B cell (primary cell): ENCODE measurements around the gene ABLIM1. TPM values are rescaled to one million over a fixed set of nuclear protein-coding genes. Genes with fewer than 3 reads are reported as not detected.

ENCODE experiments used
- ATAC-seq: fragments of 200-7000 bp; cut with Tn5 transposase; one replicate; pipeline ENCODE4 v1.10.0; 2021; ENCODE audit warnings: low read depth, mild to moderate bottlenecking, moderate number of reproducible peaks, moderate library complexity
- CTCF ChIA-PET: fragments of 350-600 bp; sonication (Branson Sonifier 250); formaldehyde crosslinking; loops from one replicate; lab custom pipeline; 2021; ENCODE audit warnings: antibody characterized with exemption, inconsistent platforms; lab: Charles Lee
- POLR2A ChIA-PET: fragments of 350-600 bp; sonication (Branson Sonifier 250); formaldehyde crosslinking; loops from one replicate; lab custom pipeline; 2021; ENCODE audit warnings: antibody characterized with exemption; lab: Charles Lee
- DNase-seq: peaks from one replicate; pipeline ENCODE4 v3.0.0; 2013
- H2AFZ ChIP-seq: 2 replicates; pipeline ENCODE4 v1.6.1; 2012; ENCODE audit warnings: mild to moderate bottlenecking, low read depth, low read length; ENCODE audit not compliant: insufficient read depth, poor library complexity, severe bottlenecking
- H3K27ac ChIP-seq, 2 donors: 1 replicate in 1 of 2; 2 replicates in 1 of 2; pipeline ENCODE4 v1.5.1; 2012 to 2013; ENCODE audit warnings: low read length in 2 of 2, mild to moderate bottlenecking in 2 of 2, moderate library complexity in 1 of 2
- H3K27me3 ChIP-seq, 4 experiments: fragments of 200-600 bp in 1 of 4; sonication (generic) in 1 of 4; replicated peaks in 1 of 4; 1 replicate in 2 of 4; 2 replicates in 2 of 4; pipeline versions ENCODE4 v1.6.1 to v1.7.0; 2013 to 2016; ENCODE audit warnings: low read length in 3 of 4, mild to moderate bottlenecking in 2 of 4, mixed read lengths in 1 of 4, moderate library complexity in 1 of 4; ENCODE audit not compliant: insufficient read depth in 4 of 4, control insufficient read depth in 3 of 4; ENCODE audit errors: control extremely low read depth in 1 of 4
- H3K36me3 ChIP-seq, 2 experiments: replicated peaks in 1 of 2; 1 replicate in 1 of 2; 2 replicates in 1 of 2; pipeline versions ENCODE4 v1.6.1 to v1.7.1; 2013; ENCODE audit warnings: low read length in 1 of 2; ENCODE audit not compliant: insufficient read depth in 2 of 2, control insufficient read depth in 1 of 2; ENCODE audit errors: control extremely low read depth in 1 of 2, extremely low read depth in 1 of 2
- H3K4me1 ChIP-seq, 2 donors: fragments of 200-600 bp in 1 of 2; sonication (generic) in 1 of 2; 1 replicate in 1 of 2; 2 replicates in 1 of 2; pipeline versions ENCODE4 v1.5.1 to v1.6.1; 2013 to 2017; ENCODE audit warnings: low read length in 2 of 2; ENCODE audit not compliant: control insufficient read depth in 2 of 2, insufficient read depth in 2 of 2
- H3K4me2 ChIP-seq: replicated peaks from 2 replicates; pipeline ENCODE3; 2012; ENCODE audit warnings: mild to moderate bottlenecking, low read depth, low read length; ENCODE audit not compliant: poor library complexity, severe bottlenecking
- H3K4me3 ChIP-seq, 5 experiments: fragments of 200-600 bp in 1 of 5; sonication (generic) in 1 of 5; 1 replicate in 3 of 5; 2 replicates in 2 of 5; pipeline versions ENCODE4 v1.5.1 to v1.7.0; 2011 to 2016; ENCODE audit warnings: low read length in 4 of 5, mild to moderate bottlenecking in 4 of 5, low read depth in 2 of 5, control low read depth in 1 of 5, moderate library complexity in 1 of 5; ENCODE audit not compliant: insufficient read depth in 1 of 5; ENCODE audit errors: control extremely low read depth in 1 of 5, extremely low read depth in 1 of 5
- H3K79me2 ChIP-seq: fragments of 200-600 bp; sonication (generic); one replicate; pipeline ENCODE4 v1.6.0; 2016; ENCODE audit warnings: low read length; ENCODE audit not compliant: control insufficient read depth, insufficient read depth
- H3K9ac ChIP-seq: fragments of 200-600 bp; sonication (generic); 2 replicates; pipeline ENCODE4 v1.6.1; 2017; ENCODE audit warnings: mild to moderate bottlenecking, low read length, moderate library complexity
- H3K9me3 ChIP-seq, 3 donors: one replicate each; pipeline versions ENCODE4 v1.6.1 to v1.7.1; 2013; ENCODE audit warnings: low read length in 2 of 3; ENCODE audit not compliant: control insufficient read depth in 2 of 3, insufficient read depth in 1 of 3; ENCODE audit errors: control extremely low read depth in 1 of 3
- H4K20me1 ChIP-seq: 2 replicates; pipeline ENCODE4 v1.6.0; 2012; ENCODE audit warnings: mild to moderate bottlenecking, low read length; ENCODE audit not compliant: insufficient read depth, control insufficient read depth, poor library complexity, severe bottlenecking
- H3K27ac Mint-ChIP-seq: one replicate; pipeline ENCODE4 v1.8.0; 2021; ENCODE audit warnings: mixed read lengths
- H3K27me3 Mint-ChIP-seq: one replicate; pipeline ENCODE4 v1.8.0; 2021; ENCODE audit warnings: mixed read lengths
- H3K4me1 Mint-ChIP-seq: one replicate; pipeline ENCODE4 v1.8.0; 2021; ENCODE audit warnings: mixed read lengths
- H3K4me3 Mint-ChIP-seq: one replicate; pipeline ENCODE4 v1.8.0; 2021; ENCODE audit warnings: mixed read lengths
- H3K9me3 Mint-ChIP-seq: one replicate; pipeline ENCODE4 v1.8.0; 2022; ENCODE audit warnings: mixed read lengths; ENCODE audit not compliant: insufficient read depth
- EZH2 ChIP-seq: IDR thresholded peaks from 2 replicates; pipeline ENCODE4 v1.6.1; 2012; ENCODE audit warnings: borderline replicate concordance, low read depth, mild to moderate bottlenecking, moderate library complexity, low read length; ENCODE audit not compliant: insufficient read depth, poor library complexity, severe bottlenecking
- WGBS: methylation state at CpG from one replicate; pipeline ENCODE4 v1.1.5; 2013; ENCODE audit warnings: missing lambda C conversion rate; ENCODE audit not compliant: insufficient coverage; 5-methylcytosine and 5-hydroxymethylcytosine counted together
- intact Hi-C: fragments of 100-400 bp; cut with micrococcal nuclease; formaldehyde crosslinking; loops from one replicate; pipeline ENCODE4 v1.10.0; 2022
- polyA plus RNA-seq: library from polyadenylated mRNA; depleted of rRNA; stranded (reverse); fragments of >200 nt; gene quantifications from 2 replicates; pipeline ENCODE4 v1.2.3, GENCODE V29; 2012
- total RNA-seq, 2 donors: library from RNA; stranded (reverse); fragments of 120-200 nt in 1 of 2; gene quantifications; 1 replicate in 1 of 2; 2 replicates in 1 of 2; pipeline versions ENCODE4 v1.2.3 to v1.2.4, GENCODE V29; 2013 to 2022
- TF ChIP-seq, protein P1 (sequence below): fragments of 200-600 bp; IDR thresholded peaks from one replicate; pipeline ENCODE4 v1.8.0; 2022; ENCODE audit warnings: antibody characterized with exemption, mild to moderate bottlenecking

The ABLIM1 gene
- total and polyA plus RNA-seq, 2 donors (not counting 1 experiment from before 2014, with no cell fraction given), result 55.6 to 148 TPM

DNA sequence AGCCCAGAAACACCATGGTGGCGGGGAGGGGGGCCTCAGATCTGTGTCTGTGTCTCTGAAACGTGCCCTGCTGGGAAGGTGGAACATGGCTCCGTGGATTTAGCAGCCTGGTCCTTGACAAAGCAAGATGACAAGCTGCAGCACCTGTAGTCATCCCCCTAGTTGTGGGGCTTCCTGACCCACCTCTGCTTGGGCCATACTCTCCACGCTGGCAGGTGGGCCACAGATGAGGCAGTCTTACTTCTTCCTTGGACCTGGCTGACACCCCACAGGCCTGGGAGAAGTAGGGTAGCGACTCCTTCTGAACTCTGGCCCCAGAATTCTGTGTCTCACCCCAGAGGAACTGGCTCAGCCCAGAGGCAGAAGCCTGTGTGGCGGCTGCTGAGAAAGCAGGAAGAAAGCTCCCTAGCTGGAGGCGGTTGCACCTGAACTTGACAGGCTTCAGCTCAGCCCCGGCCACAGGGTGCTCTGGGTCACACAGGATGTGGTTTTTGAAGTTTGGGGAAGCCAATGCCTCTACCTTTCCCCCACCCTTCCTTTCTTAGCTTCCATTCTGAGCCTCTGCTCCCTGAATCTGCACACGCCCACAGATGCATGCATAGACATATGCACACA lies 113.9 kb downstream of the ABLIM1 start:
- peak overlapping the region; percentile 77 to 86 for H3K27ac ChIP-seq
- Mint-ChIP-seq H3K27ac (peak overlapping the region; percentile 90), H3K27me3 (no peaks in the 10 kb centered on the region), H3K4me1 (peaks cover 70% of the 10 kb centered on the region), H3K9me3 (no peaks in the 10 kb centered on the region), H3K4me3 (peak overlapping the region; percentile 52)
- peak overlapping the region in 3 of 5 experiments; percentile 15 to 51 (median 26) for H3K4me3 ChIP-seq
- no peaks in the 10 kb centered on the region for H3K36me3 ChIP-seq
- TF ChIP-seq EZH2, result no peak
- TF ChIP-seq, protein P1, sequence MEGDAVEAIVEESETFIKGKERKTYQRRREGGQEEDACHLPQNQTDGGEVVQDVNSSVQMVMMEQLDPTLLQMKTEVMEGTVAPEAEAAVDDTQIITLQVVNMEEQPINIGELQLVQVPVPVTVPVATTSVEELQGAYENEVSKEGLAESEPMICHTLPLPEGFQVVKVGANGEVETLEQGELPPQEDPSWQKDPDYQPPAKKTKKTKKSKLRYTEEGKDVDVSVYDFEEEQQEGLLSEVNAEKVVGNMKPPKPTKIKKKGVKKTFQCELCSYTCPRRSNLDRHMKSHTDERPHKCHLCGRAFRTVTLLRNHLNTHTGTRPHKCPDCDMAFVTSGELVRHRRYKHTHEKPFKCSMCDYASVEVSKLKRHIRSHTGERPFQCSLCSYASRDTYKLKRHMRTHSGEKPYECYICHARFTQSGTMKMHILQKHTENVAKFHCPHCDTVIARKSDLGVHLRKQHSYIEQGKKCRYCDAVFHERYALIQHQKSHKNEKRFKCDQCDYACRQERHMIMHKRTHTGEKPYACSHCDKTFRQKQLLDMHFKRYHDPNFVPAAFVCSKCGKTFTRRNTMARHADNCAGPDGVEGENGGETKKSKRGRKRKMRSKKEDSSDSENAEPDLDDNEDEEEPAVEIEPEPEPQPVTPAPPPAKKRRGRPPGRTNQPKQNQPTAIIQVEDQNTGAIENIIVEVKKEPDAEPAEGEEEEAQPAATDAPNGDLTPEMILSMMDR, result no peak
- peak overlapping the region; percentile 37 for H3K9ac ChIP-seq
- H3K79me2 ChIP-seq, result peaks cover 11% of the 10 kb centered on the region
- H3K9me3 ChIP-seq, result no peaks in the 10 kb centered on the region
- ChIA-PET CTCF (interaction anchor here (0.7 to 15.1 kb wide), 8 partner anchors 9 to 158 kb away, joined by 3 to 212 read pairs (median 4); no protein-coding TSS in a partner anchor), POLR2A (interaction anchor here (0.7 to 2.2 kb wide), 5 partner anchors 12 to 1955 kb away, joined by 3 to 19 read pairs (median 4); no protein-coding TSS in a partner anchor)
- no peaks in the 10 kb centered on the region for H3K27me3 ChIP-seq
- intact Hi-C loops, result loop anchor here (1.0 kb wide), 2 partner anchors 18 to 48 kb away; no protein-coding TSS in a partner anchor
- peak overlapping the region; percentile 73 for H2AFZ ChIP-seq
- ATAC-seq (peak; percentile 93), DNase-seq (peak; percentile 82)
- 26% methylated on average over 6 of the region's 9 CpGs for WGBS
- peaks cover 35 to 83% of the 10 kb centered on the region in 2 donors for H3K4me1 ChIP-seq
- H3K4me2 ChIP-seq, result peak overlapping the region; percentile 77
- no peaks in the 10 kb centered on the region for H4K20me1 ChIP-seq

DNA sequence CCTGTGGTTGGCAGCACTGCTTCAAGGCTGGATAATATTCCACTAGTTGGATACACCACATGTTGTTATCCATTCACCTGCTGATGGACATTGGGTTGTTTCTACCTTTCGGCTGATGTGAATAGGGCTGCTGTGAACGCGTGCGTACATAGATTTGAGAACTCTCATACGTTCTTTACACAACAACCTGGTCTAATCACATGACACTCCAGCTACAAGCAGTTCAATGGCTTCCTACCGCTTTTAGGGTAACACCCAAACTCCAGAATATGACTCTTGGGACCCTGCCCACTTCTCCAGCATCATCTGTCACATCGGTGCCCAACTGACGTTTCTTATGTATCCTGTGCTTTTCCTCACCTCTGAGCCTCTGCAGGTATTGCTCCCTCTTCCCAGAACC lies 114.6 kb downstream of the ABLIM1 start:
- no peaks in the 10 kb centered on the region for H4K20me1 ChIP-seq
- no peaks in the 10 kb centered on the region for H3K27me3 ChIP-seq
- no peak for DNase-seq
- TF ChIP-seq, protein P1, result no peak
- no peak for TF ChIP-seq EZH2
- CTCF ChIA-PET, result interaction anchor here (1.3 to 15.1 kb wide), 3 partner anchors 18 to 73 kb away, joined by 3 to 212 read pairs (median 212); no protein-coding TSS in a partner anchor
- Mint-ChIP-seq H3K4me1 (peaks cover 70% of the 10 kb centered on the region), H3K27me3 (no peaks in the 10 kb centered on the region), H3K9me3 (no peaks in the 10 kb centered on the region), H3K4me3 (peak overlapping the region; percentile 52), H3K27ac (peak overlapping the region; percentile 90)
- peak overlapping the region; percentile 37 for H3K9ac ChIP-seq
- intact Hi-C loops, result no loop called here
- no peaks in the 10 kb centered on the region for H3K9me3 ChIP-seq
- peaks cover 11% of the 10 kb centered on the region for H3K79me2 ChIP-seq
- H2AFZ ChIP-seq, result peak overlapping the region; percentile 73
- WGBS, result 77% methylated on average over 8 of the region's 8 CpGs
- POLR2A ChIA-PET, result interaction anchor here (1.3 to 2.2 kb wide), 3 partner anchors 11 to 47 kb away, joined by 3 to 16 read pairs (median 4); no protein-coding TSS in a partner anchor
- no peaks in the 10 kb centered on the region for H3K36me3 ChIP-seq
- H3K4me1 ChIP-seq, result peaks cover 42 to 86% of the 10 kb centered on the region in 2 donors
- H3K4me2 ChIP-seq, result peak overlapping the region; percentile 77
- H3K4me3 ChIP-seq, result peak overlapping the region in 1 of 5 experiments; percentile 51
- no peak for ATAC-seq
- H3K27ac ChIP-seq, result peak overlapping the region; percentile 77 to 86
